GM12864 (cell line): ENCODE measurements around the gene UBR7.

Source experiments
- DNase-seq: peaks from one replicate; pipeline ENCODE4 v3.0.0-alpha.2; 2011; ENCODE audit warnings: low read depth
- H3K4me3 ChIP-seq: 2 replicates; pipeline ENCODE4 v1.5.1; 2011; ENCODE audit warnings: mild to moderate bottlenecking, low read depth, low read length, control low read depth
- TF ChIP-seq, protein P1 (sequence below): IDR thresholded peaks from 2 replicates; pipeline ENCODE4 v1.5.1; 2011; ENCODE audit warnings: low read depth, mild to moderate bottlenecking, moderate library complexity, low read length, control low read depth, inconsistent platforms; ENCODE audit errors: missing control alignments

Gene UBR7

DNA sequence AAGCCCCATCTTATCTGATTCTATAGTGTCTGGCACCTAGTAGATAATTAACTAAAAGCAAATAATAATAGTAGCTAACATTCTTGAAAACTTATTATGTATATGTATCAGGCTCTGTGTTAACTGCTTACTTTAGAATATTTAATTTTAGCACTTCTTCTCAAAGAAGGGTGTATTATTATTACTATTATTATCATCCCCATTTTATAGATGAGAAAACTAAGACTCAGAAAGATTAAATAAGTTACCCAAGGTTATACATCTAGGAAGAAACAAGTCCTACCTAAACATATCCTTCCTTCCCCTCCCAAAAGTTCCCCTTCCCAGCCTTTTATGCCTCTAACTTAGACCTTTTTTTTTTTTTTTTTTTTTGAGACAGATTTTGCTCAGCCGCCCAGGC lies 61.4 kb downstream of the UBR7 start:
- TF ChIP-seq, protein P1, sequence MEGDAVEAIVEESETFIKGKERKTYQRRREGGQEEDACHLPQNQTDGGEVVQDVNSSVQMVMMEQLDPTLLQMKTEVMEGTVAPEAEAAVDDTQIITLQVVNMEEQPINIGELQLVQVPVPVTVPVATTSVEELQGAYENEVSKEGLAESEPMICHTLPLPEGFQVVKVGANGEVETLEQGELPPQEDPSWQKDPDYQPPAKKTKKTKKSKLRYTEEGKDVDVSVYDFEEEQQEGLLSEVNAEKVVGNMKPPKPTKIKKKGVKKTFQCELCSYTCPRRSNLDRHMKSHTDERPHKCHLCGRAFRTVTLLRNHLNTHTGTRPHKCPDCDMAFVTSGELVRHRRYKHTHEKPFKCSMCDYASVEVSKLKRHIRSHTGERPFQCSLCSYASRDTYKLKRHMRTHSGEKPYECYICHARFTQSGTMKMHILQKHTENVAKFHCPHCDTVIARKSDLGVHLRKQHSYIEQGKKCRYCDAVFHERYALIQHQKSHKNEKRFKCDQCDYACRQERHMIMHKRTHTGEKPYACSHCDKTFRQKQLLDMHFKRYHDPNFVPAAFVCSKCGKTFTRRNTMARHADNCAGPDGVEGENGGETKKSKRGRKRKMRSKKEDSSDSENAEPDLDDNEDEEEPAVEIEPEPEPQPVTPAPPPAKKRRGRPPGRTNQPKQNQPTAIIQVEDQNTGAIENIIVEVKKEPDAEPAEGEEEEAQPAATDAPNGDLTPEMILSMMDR, result no peak
- DNase-seq, result no peak

DNA sequence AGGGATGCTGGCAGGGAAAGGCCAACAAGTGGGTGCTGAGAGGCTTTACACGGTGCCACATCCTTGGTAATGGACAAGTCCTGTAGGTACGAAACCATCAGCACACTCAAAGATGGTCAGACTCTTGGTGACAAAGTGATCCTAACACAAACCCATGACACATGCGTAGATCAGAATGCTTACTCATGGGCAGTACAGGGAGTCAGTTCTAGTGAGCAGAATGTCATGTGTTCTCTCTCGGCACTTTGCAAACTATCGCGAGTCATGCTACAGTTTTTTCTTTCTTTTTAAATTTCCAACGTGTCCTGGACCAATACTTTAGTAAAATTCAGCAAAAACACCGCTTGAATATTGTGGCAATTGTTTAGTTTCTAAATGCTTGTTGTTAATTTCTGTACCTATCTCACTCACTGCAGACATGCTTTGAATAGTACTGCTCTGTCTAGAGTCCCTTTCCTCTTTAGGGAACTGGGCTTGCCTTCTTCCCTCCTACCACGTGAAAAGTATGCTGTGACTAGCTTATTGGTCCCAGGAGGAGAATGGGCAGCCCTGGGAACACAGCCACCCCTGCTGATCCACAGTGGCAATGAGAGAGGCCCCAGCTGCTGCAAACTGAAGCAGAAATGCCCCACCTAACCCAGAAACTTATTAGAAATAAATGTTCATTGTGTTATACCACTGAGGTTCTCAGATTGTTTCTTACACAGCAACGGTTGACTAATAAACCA lies 62.4 kb downstream of the UBR7 start:
- TF ChIP-seq, protein P1, result no peak
- peak; percentile 4 for DNase-seq
- H3K4me3 ChIP-seq, result no peak overlapping the region

More for the DNA sequence above, 61.4 kb downstream of the UBR7 start:
- no peak overlapping the region for H3K4me3 ChIP-seq

DNA sequence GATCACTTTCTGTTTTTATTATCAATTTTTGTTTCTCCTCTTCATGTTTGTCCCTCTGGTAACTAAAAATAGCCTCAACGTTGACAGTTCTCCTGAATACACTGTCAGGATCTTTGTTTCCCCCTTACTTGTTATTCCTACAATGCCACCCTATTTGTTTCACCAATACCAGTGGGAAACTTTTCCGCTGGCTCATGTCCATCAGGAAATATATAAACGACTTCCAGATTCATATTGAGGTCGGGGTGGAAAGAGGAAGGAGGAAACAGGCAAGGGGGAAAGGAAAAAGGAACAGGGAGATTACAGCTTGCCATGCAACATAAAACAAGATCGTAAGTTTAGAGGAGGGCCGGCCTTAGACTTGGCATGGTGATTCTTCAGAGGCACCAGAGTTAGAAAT lies 64.1 kb downstream of the UBR7 start:
- H3K4me3 ChIP-seq, result no peak overlapping the region
- no peak for DNase-seq
- TF ChIP-seq, protein P1, result no peak

DNA sequence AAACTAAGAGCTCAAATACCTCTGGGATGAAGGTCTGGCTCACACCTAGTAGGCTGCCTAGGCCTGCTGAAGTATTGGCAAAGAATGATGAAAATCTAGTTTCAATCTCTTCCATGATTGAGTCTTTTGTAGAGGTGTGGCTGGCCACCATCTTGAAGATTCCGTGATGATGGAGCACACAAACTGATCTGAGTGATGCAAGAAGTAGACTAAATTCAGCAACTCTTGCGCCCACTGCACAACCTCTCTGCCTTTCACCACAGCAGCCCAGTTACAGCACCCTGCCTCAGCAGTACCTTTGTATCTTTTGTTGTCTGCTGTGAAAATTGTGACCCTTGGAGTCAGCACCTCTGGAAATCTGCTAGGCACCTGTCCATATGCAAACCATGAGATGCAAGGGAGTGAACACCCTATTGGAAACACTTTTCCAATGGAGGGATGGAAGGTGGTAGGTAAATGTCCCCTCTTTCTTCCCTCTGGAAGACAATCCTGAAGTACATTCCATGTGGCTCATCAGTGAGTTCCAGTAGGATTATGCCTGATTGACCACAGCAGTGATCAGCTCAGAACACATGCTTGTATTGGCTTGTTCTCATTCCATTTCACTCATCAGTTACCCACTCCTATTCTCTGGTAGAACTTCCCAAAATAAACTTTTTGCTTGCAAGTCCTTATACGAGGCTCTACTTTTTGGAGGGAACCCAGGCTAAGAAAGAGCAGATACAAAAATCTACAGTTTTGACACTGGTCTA lies 67.2 kb downstream of the UBR7 start:
- H3K4me3 ChIP-seq, result no peak overlapping the region
- DNase-seq, result no peak
- TF ChIP-seq, protein P1, result no peak

DNA sequence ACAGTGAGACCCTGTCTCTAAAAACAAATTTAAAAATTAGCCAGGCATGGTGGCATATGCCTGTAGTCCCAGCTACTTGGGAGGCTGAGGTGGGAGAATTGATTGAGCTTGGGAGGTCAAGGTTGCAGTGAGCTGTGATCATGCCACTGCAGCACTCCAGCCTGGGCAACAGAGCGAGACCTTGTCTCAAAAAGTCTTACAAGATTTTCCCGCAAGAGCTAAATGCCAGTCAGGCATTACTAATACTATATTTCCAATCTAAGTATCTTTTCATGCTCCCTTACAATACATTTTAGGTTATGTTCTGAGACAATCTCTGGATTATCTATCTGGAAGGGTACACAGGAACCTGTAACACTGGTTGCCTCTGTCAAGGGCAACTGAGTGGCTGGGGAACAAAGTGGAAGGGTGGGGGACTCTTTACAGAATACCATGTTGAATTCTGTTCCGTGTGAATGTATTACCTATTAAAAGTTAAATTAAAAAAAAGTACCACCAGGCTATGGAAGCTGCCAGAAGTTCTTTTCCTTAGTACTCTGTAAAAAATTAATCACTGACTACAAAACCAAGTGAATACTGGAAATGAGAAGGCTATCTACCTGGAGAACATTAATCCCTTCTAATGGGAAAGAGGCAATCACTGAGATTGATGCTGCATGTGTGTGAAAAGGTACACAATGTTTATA lies 69.1 kb downstream of the UBR7 start:
- DNase-seq, result no peak
- TF ChIP-seq, protein P1, result no peak
- no peak overlapping the region for H3K4me3 ChIP-seq
